Body of pancreas (tissue), 4 donors: ENCODE data around the gene EYA4. TPM values are rescaled to one million over a fixed set of nuclear protein-coding genes. Genes with fewer than 3 reads are reported as not detected.

Source experiments
- ATAC-seq: fragments of 150-250 bp; one replicate; pipeline ENCODE4 v1.9.1; 2016
- DNase-seq, 4 donors: peaks; one replicate each; pipeline ENCODE4 v3.0.0-alpha.2; 2019
- H3K27ac ChIP-seq, 4 donors: fragments of 200-600 bp; sonication (generic); 1 replicate in 3 of 4; 2 replicates in 1 of 4; pipeline versions ENCODE4 v1.5.1 to v1.6.1; 2016 to 2019; ENCODE audit warnings: mild to moderate bottlenecking in 1 of 4, mixed read lengths in 1 of 4, moderate library complexity in 1 of 4
- H3K27me3 ChIP-seq, 2 donors: fragments of 200-600 bp; sonication (generic); one replicate each; pipeline ENCODE4 v1.6.0; 2016; ENCODE audit warnings: mild to moderate bottlenecking in 1 of 2
- H3K36me3 ChIP-seq, 2 donors: fragments of 200-600 bp; sonication (generic); replicated peaks in 1 of 2; 2 replicates each; pipeline ENCODE4 v1.5.1; 2016; ENCODE audit warnings: low read depth in 2 of 2; ENCODE audit not compliant: insufficient read depth in 1 of 2
- H3K4me1 ChIP-seq: fragments of 200-600 bp; sonication (generic); one replicate; pipeline ENCODE4 v1.6.0; 2016
- H3K4me3 ChIP-seq, 2 donors: fragments of 200-600 bp; sonication (generic); 1 replicate in 1 of 2; 2 replicates in 1 of 2; pipeline ENCODE4 v1.5.1; 2016 to 2019
- H3K9me3 ChIP-seq, 3 donors: fragments of 200-600 bp; sonication (generic); 1 replicate in 2 of 3; 2 replicates in 1 of 3; pipeline ENCODE4 v1.5.1; 2016
- CTCF ChIP-seq, 7 experiments: fragments of 450-650 bp in 4 of 7; fragments of 200-600 bp in 3 of 7; sonication (generic) in 3 of 7; IDR thresholded peaks; one replicate each; pipeline ENCODE4 v1.5.1; 2016 to 2019; ENCODE audit warnings: antibody characterized with exemption in 7 of 7
- POLR2A ChIP-seq, 3 donors: fragments of 450-650 bp; IDR thresholded peaks; one replicate each; pipeline ENCODE4 v1.6.1; 2016; ENCODE audit warnings: antibody characterized with exemption in 3 of 3, mild to moderate bottlenecking in 2 of 3
- WGBS, 2 donors: methylation state at CpG; one replicate each; pipeline ENCODE4 v1.1.5; 2017; 5-methylcytosine and 5-hydroxymethylcytosine counted together
- intact Hi-C: fragments of 100-400 bp; cut with DNase I; formaldehyde crosslinking; loops from one replicate; pipeline ENCODE4 v1.15.1; 2023
- total RNA-seq, 2 donors: library from RNA; depleted of rRNA; stranded (reverse); fragments of >200 nt; gene quantifications; one replicate each; pipeline ENCODE4 v1.1.0, GENCODE V29; 2016

The EYA4 gene
- total RNA-seq, 2 donors from 2014 or later: 0.26 to 5.3 TPM

GRCh38 chr6:133377219-133377618 is 136.1 kb downstream of the EYA4 start:
- Histone ChIP-seq H3K4me1 (no peaks in the 10 kb centered on the region), H3K27me3 (no peaks in the 10 kb centered on the region), H3K9me3 (no peaks in the 10 kb centered on the region), H3K36me3 (no peaks in the 10 kb centered on the region), H3K4me3 (no peak overlapping the region), H3K27ac (no peak overlapping the region)
- DNase-seq: no peak
- intact Hi-C loops: no loop called here
- 64 to 72% methylated on average over 6 of the region's 6 CpGs for whole genome bisulfite sequencing, 2 donors
- ATAC-seq: no peak
- TF ChIP-seq CTCF (IDR thresholded peaks at IDR 0.05): no peak
- TF ChIP-seq POLR2A (IDR thresholded peaks at IDR 0.05): no peak

- WGBS, 2 donors: 60 to 76% methylated on average over 1 of the region's 1 CpG
- no peak overlapping the region for H3K27ac ChIP-seq
- no peaks in the 10 kb centered on the region for H3K9me3 ChIP-seq
- intact Hi-C loops: no loop called here
- H3K36me3 ChIP-seq: no peaks in the 10 kb centered on the region
- H3K27me3 ChIP-seq: no peaks in the 10 kb centered on the region
- H3K4me3 ChIP-seq: no peak overlapping the region
- no peak for TF ChIP-seq POLR2A (IDR thresholded peaks at IDR 0.05)
- no peak for TF ChIP-seq CTCF (IDR thresholded peaks at IDR 0.05)
- no peak for ATAC-seq
- no peak for DNase-seq
- H3K4me1 ChIP-seq: no peaks in the 10 kb centered on the region
Measured at GRCh38 chr6:133380047-133380446, 138.9 kb downstream of the EYA4 start.

- ATAC-seq: no peak
- intact Hi-C loops: no loop called here
Measured at GRCh38 chr6:133380723-133381122, 139.6 kb downstream of the EYA4 start.

GRCh38 chr6:133388731-133389130 is 147.6 kb downstream of the EYA4 start:
- 85 to 87% methylated on average over 6 of the region's 6 CpGs for WGBS, 2 donors
- no peak for ATAC-seq
- Histone ChIP-seq H3K4me1 (no peaks in the 10 kb centered on the region), H3K36me3 (no peaks in the 10 kb centered on the region), H3K27me3 (no peaks in the 10 kb centered on the region), H3K9me3 (no peaks in the 10 kb centered on the region), H3K4me3 (no peak overlapping the region), H3K27ac (no peak overlapping the region)
- no peak for DNase-seq
- TF ChIP-seq CTCF (IDR thresholded peaks at IDR 0.05) (no peak), POLR2A (IDR thresholded peaks at IDR 0.05) (no peak)
- intact Hi-C loops: no loop called here

More at GRCh38 chr6:133380723-133381122, 139.6 kb downstream of the EYA4 start:
- Histone ChIP-seq H3K4me3 (no peak overlapping the region), H3K36me3 (no peaks in the 10 kb centered on the region), H3K4me1 (no peaks in the 10 kb centered on the region), H3K27ac (no peak overlapping the region), H3K27me3 (no peaks in the 10 kb centered on the region), H3K9me3 (no peaks in the 10 kb centered on the region)
- 66 to 73% methylated on average over 3 of the region's 3 CpGs for WGBS, 2 donors
- no peak for TF ChIP-seq POLR2A (IDR thresholded peaks at IDR 0.05)
- TF ChIP-seq CTCF (IDR thresholded peaks at IDR 0.05): no peak
- no peak for DNase-seq

GRCh38 chr6:133390168-133390567 is 149.0 kb downstream of the EYA4 start:
- Histone ChIP-seq H3K4me3 (no peak overlapping the region), H3K27me3 (no peaks in the 10 kb centered on the region), H3K4me1 (no peaks in the 10 kb centered on the region), H3K36me3 (no peaks in the 10 kb centered on the region), H3K9me3 (no peaks in the 10 kb centered on the region), H3K27ac (no peak overlapping the region)
- intact Hi-C loops: no loop called here
- DNase-seq: no peak
- WGBS, 2 donors: 94 to 95% methylated on average over 9 of the region's 9 CpGs
- ATAC-seq: no peak
- no peak for TF ChIP-seq CTCF (IDR thresholded peaks at IDR 0.05)
- no peak for TF ChIP-seq POLR2A (IDR thresholded peaks at IDR 0.05)
